ENCODE measurements around the gene GLT1D1.

DNA sequence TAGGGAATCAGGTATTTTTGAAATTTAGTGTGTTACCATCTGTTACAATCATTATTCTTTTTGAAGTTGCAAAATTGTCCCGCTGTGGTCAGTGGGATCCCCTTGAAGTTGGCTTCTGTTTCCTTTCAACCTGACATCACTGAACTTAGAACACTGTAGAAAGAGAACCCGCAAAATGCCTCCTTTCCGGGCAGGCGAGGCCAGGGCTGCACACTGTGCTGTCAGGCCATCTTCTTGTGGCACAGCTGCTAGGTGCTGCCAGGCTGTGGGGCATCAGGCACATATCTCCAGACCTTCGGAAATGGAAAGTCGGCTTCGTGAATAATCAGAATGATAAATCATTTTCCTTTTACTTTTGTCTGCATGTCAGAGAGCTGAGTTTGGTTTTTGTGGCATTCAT is 103.5 kb downstream of the GLT1D1 start:
- TF ChIP-seq EZH2 (IDR thresholded peaks at IDR 0.05) (no peak), POLR2AphosphoS5 (IDR thresholded peaks at IDR 0.05; ENCODE audit: borderline replicate concordance, low read depth, low read length) (no peak), FOXP2 (optimal IDR thresholded peaks at IDR 0.05; ENCODE audit: control extremely low read depth, extremely low read length, insufficient read depth) (no peak)

Measured in SK-N-MC (cell line).